Stimulated activated CD8-positive, alpha-beta memory T cell treated with anti-CD3 and anti-CD28 coated beads, Interleukin-2, amount 100 ng/mL, for 48 hours (primary cell): ENCODE results near the gene THSD7B.
"Not testable (repeated sequence)": the region's sequence is repeated elsewhere in the genome, so short reads cannot be mapped to it uniquely, and the experiment has no call there.

Experiments used
- DNase-seq, 2 donors: peaks; one replicate each; pipeline ENCODE4 v3.0.0-alpha.2; 2020; ENCODE audit warnings: low read depth in 2 of 2

The THSD7B gene

DNA sequence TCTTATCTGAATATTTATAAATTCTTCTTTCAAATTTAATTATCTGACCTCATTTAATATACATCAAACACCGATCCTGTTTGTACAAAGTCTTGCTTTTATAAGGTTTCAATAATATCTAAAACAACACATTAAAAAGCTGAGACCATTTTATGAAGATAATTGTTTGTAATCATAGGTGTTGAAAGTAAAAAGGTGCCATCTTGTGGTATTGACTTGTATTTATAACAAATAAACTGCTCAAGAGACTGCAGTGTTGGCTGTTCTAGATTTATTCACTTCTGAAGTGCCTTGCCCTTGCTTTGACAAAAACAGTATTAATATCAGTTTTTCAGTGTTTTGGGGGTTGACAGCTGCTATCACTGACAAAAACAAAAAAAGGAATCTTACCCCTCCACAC, 912.1 kb downstream of the THSD7B start:
- no peak for DNase-seq

DNA sequence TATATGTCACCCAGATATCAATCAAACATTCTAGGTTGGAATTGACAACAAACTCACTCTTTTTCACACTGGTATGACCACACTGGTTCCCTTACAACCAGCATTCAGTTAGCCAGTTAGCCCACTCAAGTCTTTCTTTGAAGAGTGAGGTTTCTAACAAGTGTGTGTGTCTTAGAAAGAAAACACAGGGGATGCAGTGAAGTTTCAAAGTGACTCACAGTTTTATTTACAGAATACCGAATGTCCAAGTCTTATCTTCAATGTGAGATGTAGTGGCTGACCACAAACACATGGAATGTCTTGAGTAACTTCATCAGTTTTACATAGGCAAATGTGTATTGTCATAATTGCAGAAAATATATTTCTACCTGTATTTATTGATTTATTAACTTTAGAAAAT, 924.2 kb downstream of the THSD7B start:
- no peak for DNase-seq

DNA sequence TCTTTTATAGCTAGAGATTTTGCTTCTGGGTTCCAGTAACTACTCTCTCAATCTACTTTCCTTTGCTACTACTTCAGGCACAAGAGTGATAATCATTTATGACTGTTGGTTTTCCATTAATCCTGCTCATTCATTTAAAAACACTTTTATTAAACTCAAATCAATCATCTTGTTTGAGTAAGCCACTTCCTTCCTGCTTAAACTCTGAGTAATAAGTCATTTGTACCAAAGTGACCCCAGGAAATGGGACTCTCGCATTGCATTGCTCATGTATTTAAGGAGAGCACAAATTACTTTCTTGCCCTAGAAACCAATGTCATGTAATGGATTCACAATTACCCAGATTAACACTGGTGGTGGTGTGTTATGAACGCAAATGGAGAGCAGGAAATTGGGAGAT, 928.2 kb downstream of the THSD7B start:
- DNase-seq = no peak

DNA sequence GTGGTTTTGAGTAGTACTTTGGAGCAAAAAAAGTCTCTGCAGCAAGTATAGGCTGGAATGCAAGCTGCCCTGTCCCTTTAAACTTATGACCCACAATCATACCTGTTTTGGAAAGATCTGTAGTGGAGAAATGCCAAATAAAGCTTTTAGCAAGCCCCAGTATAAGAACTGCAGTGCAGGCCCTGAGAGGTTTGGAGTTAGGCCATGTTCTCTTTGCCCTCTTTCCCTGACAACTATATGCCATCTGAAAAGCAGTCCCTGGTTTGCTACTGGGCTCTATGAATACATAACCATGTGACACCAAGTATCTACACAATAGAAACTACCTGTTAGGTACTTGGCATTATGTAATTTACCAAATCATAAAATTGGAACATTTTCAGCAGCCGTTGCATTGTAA, 931.6 kb downstream of the THSD7B start:
- no peak for DNase-seq

DNA sequence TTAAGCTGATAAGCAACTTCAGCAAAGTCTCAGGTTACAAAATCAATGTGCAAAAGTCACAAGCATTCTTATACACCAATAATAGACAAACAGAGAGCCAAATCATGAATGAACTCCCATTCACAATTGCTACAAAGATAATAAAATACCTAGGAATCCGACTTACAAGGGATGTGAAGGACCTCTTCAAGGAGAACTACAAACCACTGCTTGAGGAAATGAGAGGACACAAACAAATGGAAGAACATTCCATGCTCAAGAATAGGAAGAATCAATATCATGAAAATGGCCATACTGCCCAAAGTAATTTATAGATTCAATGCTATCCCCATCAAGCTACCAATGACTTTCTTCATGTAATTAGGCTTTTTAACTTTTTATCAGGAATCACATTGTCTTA, 934.9 kb downstream of the THSD7B start:
- not testable (repeated sequence) for DNase-seq

DNA sequence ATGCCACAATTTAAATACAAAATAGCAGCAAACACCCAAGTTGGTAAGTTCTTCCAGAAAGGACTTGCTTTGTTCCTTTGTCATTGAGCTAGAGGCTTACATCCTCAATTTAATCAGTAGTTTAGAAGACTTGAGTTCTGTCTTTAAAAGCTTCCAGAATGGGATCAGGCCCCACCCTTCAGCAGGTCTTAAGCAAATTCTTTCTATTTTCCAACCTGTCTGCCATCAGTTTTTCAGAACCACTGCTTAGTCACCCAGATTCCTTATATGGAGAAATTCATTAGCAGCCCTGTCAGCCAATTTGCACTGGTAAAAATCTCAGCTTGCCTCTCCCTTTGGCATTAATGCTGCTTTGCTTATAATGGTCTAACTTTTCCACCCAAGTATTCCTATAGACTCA, 935.3 kb downstream of the THSD7B start:
- DNase-seq = no peak

DNA sequence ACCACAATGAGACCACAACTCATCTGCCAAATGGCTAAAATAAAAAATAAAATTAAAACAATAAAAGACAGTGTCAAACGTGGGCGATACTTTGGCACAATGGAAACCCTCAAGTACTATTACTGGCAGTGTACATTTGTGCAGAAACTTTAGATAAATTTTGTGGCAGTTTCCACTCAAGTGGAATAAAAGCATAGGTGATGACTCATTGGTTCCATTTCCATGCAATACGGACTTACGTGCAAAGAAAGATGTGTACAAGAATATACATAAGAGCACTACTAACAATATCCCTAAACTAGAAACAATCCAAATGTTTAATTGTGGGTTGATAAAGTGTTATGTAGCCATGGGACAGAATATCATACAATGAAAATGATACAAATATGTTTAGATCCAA, 940.0 kb downstream of the THSD7B start:
- no peak for DNase-seq

DNA sequence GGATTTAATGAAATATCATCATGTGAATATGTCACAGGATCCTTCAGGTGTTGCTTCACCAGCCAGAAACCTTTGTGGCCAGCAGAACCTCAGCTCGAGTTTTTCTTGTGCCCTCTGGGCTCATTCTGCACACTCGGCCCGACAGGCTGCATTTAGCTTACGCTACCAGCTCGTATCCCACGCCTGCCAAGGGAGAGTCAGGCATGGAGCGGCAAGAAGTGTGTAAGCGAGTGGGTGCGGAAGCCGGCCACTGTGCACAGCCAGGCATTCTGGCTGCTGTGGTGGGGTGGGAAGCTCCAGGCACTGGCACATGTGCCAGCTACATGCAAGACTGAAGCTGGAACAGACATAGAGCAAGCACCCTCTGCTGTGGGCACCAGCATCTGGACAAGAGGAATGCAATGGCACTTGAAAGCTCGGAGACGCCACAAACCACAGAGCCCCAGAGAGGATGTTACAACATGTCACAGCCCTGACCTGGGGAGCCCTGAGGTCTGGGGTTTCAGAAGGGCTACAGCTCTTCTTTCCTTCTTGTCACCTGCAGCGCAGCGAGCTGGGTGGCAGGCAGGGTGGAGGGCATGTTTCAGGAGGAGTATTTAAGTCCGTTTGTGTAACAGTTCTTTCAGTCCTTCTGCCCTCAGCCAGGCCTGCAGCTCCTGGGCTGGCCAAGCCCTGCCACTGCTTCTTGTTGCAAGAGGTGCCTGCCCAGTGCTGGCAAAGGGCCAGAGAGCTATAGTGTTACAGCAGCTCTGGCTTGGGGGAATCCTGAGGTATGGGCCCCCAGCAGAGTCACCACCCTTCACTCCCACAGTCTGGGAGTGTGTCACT, 941.7 kb downstream of the THSD7B start:
- DNase-seq = no peak

DNA sequence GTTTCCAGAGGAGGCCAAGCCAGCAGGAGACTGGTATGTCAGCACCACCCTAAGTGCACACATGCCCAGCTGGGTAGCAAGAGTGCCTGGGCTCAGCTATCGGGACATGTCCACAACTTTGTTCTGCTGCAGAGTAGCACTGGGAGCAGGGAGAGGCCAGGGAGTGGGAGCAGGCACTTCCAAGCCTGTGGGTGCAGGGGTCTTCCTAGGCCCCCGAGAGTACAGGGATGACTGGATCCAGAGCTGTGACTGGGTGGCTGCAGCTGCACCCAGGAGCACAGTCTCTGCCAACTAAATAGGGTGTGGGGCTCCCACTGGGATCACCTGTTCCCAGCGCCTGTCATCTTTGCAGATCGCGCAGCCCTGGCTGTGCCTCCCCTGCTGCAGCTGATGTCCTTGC, 943.0 kb downstream of the THSD7B start:
- DNase-seq = no peak

DNA sequence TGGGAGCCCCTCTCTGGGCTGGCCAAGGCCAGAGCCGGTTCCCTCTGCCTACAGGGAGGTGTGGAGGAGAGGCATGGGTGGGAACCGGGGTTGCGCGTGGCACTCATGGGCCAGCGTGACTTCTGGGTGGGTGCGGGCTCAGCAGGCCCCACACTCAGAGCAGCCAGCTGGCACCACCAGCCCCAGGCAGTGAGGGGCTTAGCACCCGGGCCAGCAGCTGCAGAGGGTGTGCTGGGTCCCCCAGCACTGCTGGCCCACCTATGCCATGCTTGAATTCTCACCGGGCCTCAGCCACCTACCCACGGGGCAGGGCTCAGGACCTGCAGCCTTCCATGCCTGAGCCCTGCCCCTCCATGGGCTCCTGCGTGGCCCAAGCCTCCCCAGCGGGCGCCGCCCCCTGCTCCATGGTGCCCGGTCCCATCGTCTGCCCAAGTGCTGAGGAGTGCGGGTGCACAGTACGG, 950.4 kb downstream of the THSD7B start:
- DNase-seq = no peak

DNA sequence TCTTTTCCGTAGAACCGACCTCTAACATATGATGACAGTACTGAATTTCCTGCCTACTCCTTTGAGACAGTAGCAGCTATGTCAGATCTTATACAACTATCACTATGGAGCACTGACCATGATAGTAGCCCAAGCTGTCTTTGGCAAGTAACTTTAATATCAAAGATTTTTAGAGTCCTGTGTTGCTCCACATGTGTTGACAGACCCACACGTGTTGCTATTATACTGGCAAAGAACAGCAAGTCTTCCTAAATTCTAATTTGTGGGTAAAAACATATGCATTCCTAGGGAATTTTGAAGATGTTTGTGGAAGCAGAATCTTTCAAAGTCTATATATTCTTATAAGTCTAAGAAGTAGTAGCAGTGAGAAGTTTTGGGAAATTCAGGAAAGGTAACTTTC, 953.4 kb downstream of the THSD7B start:
- no peak for DNase-seq

DNA sequence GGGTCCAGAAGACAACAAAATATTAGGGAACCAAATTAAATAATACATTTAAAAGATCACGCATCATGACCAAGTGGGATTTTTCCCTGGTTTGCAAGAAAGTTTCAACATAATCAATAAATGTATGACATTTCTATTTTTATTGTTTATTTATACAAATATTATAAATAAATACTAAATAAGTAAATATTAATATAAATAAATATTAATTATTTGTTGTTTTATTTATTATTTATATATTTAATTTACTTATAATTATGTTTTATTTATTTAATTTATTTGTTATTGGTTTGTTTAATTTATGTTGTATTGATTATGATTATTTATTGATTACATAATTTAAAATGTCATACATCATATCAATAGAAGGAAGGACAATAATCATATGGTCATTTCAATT, 956.4 kb downstream of the THSD7B start:
- DNase-seq = no peak

DNA sequence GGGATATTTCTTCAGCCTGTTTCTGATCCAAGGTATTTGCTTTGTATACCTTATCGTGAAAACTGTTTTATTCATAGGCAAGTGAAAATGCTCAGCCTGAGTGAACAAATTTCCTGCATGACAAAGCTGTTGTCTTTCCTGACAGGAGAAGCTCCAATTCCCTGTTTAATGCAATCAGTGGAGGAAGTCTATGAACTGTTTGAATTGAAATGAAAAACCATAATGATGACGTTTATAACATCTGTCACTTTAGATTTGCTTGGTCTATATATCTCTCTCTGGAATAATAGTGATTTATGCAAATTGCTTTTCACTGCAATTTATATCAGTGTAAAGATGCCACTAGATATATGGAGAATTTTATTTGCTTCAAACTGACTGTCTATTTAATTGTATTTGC, 959.6 kb downstream of the THSD7B start:
- DNase-seq = no peak
